ENCODE data around the gene NCOA1. TPM values are rescaled to one million over a fixed set of nuclear protein-coding genes. Genes with fewer than 3 reads are reported as not detected.

Gene NCOA1
- total and polyA plus RNA-seq, 4 donors, result 6.5 to 26.6 (median 16.3) TPM

DNA sequence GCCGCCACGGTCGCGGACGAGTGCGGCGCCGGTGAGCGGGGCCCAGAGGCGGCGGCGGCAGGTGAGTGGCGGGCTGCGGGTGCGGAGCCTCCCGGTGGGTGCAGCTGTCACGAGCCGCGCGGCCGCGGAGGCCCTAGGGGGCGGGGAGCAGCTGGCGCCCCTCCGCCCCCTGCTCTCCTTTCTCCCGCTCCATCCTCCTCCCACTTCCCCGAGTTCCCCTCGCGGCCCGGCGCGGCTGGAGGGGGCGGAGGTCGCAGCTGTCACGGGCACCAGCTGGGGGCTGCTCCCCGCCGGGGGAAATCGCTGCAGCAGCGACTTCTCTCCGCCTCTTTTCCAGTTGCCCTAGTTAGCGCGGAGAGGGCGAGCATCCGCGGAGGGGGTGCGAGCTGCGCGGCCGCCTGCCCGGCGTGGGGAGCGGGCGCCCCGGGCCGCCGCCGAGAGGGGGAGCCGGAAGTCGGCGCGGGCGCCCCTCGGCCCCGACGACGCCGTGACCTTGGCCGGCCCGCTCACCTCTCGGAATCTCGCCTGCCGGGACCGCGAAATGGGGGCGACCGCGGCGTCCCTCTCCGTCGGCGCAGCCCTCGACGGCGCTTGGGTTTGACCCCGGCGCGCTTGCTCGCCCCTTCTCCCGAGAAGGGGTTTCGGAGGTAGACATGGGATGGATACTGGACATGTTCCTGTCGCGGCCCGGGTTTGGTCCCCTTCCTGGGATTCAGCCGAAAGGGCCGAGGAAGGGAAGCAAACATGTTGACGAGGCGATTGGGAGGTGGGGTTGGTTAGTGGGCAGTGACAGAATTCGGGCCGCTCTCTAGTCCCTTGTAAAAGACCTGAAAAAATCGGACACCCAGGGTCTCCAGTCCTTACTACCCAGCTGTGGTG is 727 bp downstream of the NCOA1 start:
- Histone ChIP-seq H3K27me3 (ENCODE audit: control insufficient read depth in 4 of 4, insufficient read depth in 4 of 4, low read length in 3 of 4) (no peaks in the 10 kb centered on the region), H3K27ac (ENCODE audit: low read depth in 1 of 2, low read length in 2 of 2) (peak overlapping the region; percentile 66 to 79), H3K9me3 (ENCODE audit: control insufficient read depth in 4 of 4, low read length in 3 of 4) (no peaks in the 10 kb centered on the region), H3K4me3 (ENCODE audit: low read depth in 1 of 3, low read length in 3 of 3) (peak overlapping the region; percentile 87 to 99 (median 95)), H3K36me3 (ENCODE audit: control insufficient read depth in 4 of 4, insufficient read depth in 3 of 4, low read depth in 1 of 4, low read length in 3 of 4) (no peaks in the 10 kb centered on the region), H3K4me1 (ENCODE audit: control insufficient read depth in 4 of 4, insufficient read depth in 4 of 4, low read length in 3 of 4) (peaks cover 4 to 23% (median 16%) of the 10 kb centered on the region in 4 donors), H3K9ac (ENCODE audit: low read depth in 1 of 2, low read length in 2 of 2) (peak overlapping the region; percentile 51 to 81)
- under 1% methylated on average over 100 of the region's 100 CpGs for WGBS
- DNase-seq (ENCODE audit: low spot score), result peak; percentile 63
- no peak for TF ChIP-seq MAX (IDR thresholded peaks at IDR 0.05)
- TF ChIP-seq FOXA2 (IDR thresholded peaks at IDR 0.05), result no peak
- no peak for TF ChIP-seq NR2F2 (IDR thresholded peaks at IDR 0.05)
- TF ChIP-seq HNF4G (IDR thresholded peaks at IDR 0.05), result no peak
- no peak for TF ChIP-seq RAD21 (IDR thresholded peaks at IDR 0.05)
- TF ChIP-seq YY1 (IDR thresholded peaks at IDR 0.05), result no peak
- no peak for TF ChIP-seq JUND (IDR thresholded peaks at IDR 0.05)

DNA sequence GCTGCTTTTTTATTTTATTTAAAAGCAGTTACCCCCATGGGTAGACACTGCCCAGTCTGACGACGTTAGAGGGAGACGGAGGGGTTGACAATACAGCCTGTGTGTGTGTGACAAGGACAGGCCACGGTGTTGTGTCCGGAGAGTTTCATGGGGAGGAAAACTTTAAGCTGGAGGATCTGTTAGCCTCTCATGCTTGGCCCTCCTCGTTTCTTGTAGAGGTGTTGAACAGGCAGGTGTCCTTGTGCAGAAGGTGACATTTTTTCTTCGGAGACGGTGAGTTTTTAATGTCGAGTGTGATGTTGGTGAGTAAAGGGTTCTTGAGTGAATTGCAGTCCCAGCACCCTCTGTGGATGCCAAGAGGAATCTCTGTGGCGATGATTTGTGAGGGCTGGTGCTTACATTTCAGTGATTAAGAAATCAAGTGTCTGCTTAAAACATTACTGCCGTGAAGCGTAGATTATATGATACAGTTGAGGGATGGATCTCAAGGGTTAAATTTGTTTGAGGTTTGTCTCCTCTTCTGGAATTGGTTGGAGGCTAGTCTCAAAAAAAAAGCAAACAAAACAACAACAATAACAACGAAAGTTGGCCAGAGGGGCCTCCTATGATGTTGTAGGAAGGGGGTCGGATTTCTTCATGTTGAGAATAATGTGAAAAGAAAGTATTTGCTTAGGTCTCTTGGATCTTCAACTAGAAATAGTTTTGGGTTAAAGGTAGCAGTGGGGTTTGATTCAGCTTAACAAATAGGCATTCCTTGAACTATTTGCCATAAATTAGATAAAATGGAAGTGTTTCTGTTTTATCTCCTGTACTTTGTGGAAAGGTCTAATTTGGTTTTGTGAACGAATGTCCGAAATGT is 1.6 kb downstream of the NCOA1 start:
- TF ChIP-seq FOXA1 (IDR thresholded peaks at IDR 0.05) (no peak), JUND (IDR thresholded peaks at IDR 0.05) (no peak), GABPA (IDR thresholded peaks at IDR 0.05 in 1 of 2, conservative IDR thresholded peaks at IDR 0.05 in 1 of 2) (no peak), ZBTB33 (IDR thresholded peaks at IDR 0.05) (no peak), NR2F2 (IDR thresholded peaks at IDR 0.05) (no peak), YY1 (IDR thresholded peaks at IDR 0.05) (no peak), TAF1 (conservative IDR thresholded peaks at IDR 0.05) (no peak), EGR1 (IDR thresholded peaks at IDR 0.05; ENCODE audit: low read depth in 2 of 2) (no peak), SP1 (IDR thresholded peaks at IDR 0.05) (no peak)
- TF ChIP-seq, protein P1, sequence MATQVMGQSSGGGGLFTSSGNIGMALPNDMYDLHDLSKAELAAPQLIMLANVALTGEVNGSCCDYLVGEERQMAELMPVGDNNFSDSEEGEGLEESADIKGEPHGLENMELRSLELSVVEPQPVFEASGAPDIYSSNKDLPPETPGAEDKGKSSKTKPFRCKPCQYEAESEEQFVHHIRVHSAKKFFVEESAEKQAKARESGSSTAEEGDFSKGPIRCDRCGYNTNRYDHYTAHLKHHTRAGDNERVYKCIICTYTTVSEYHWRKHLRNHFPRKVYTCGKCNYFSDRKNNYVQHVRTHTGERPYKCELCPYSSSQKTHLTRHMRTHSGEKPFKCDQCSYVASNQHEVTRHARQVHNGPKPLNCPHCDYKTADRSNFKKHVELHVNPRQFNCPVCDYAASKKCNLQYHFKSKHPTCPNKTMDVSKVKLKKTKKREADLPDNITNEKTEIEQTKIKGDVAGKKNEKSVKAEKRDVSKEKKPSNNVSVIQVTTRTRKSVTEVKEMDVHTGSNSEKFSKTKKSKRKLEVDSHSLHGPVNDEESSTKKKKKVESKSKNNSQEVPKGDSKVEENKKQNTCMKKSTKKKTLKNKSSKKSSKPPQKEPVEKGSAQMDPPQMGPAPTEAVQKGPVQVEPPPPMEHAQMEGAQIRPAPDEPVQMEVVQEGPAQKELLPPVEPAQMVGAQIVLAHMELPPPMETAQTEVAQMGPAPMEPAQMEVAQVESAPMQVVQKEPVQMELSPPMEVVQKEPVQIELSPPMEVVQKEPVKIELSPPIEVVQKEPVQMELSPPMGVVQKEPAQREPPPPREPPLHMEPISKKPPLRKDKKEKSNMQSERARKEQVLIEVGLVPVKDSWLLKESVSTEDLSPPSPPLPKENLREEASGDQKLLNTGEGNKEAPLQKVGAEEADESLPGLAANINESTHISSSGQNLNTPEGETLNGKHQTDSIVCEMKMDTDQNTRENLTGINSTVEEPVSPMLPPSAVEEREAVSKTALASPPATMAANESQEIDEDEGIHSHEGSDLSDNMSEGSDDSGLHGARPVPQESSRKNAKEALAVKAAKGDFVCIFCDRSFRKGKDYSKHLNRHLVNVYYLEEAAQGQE (IDR thresholded peaks at IDR 0.05), result no peak
- DNase-seq (ENCODE audit: low spot score), result no peak

More for the DNA sequence above, 1.6 kb downstream of the NCOA1 start:
- WGBS, result 24% methylated on average over 16 of the region's 16 CpGs
- peaks cover 3 to 28% (median 16%) of the 10 kb centered on the region in 4 donors for H3K4me1 ChIP-seq (ENCODE audit: control insufficient read depth in 4 of 4, insufficient read depth in 4 of 4, low read length in 3 of 4)
- H3K9ac ChIP-seq (ENCODE audit: low read depth in 1 of 2, low read length in 2 of 2), result peak overlapping the region; percentile 51 to 81
- no peaks in the 10 kb centered on the region for H3K9me3 ChIP-seq (ENCODE audit: control insufficient read depth in 4 of 4, low read length in 3 of 4)
- no peaks in the 10 kb centered on the region for H3K27me3 ChIP-seq (ENCODE audit: control insufficient read depth in 4 of 4, insufficient read depth in 4 of 4, low read length in 3 of 4)
- peak overlapping the region; percentile 66 to 79 for H3K27ac ChIP-seq (ENCODE audit: low read depth in 1 of 2, low read length in 2 of 2)
- H3K4me3 ChIP-seq (ENCODE audit: low read depth in 1 of 3, low read length in 3 of 3), result peak overlapping the region; percentile 87 to 99 (median 95)
- H3K36me3 ChIP-seq (ENCODE audit: control insufficient read depth in 4 of 4, insufficient read depth in 3 of 4, low read depth in 1 of 4, low read length in 3 of 4), result no peaks in the 10 kb centered on the region

Measured in liver (tissue), 9 donors.